H9 (cell line): ENCODE data around the gene KLF6. TPM values are rescaled to one million over a fixed set of nuclear protein-coding genes. Genes with fewer than 3 reads are reported as not detected.

ENCODE experiments used
- DNase-seq: peaks from one replicate; pipeline ENCODE4 v3.0.0-alpha.2; 2017
- H2AFZ ChIP-seq: one replicate; pipeline ENCODE4 v1.6.1; 2013; ENCODE audit warnings: mild to moderate bottlenecking, low read length, control low read depth, moderate library complexity
- H2AK5ac ChIP-seq: 2 replicates; pipeline ENCODE4 v1.6.1; 2013; ENCODE audit warnings: low read length, control low read depth, mixed read lengths; ENCODE audit not compliant: insufficient read length
- H2BK120ac ChIP-seq: one replicate; pipeline ENCODE4 v1.6.1; 2013; ENCODE audit warnings: low read depth, mild to moderate bottlenecking, low read length, control low read depth, inconsistent platforms; ENCODE audit not compliant: poor library complexity, severe bottlenecking
- H2BK12ac ChIP-seq: 2 replicates; pipeline ENCODE4 v1.6.1; 2013; ENCODE audit warnings: low read length, control low read depth, mixed read lengths, low read depth; ENCODE audit not compliant: insufficient read length
- H2BK15ac ChIP-seq: 2 replicates; pipeline ENCODE4 v1.6.1; 2013; ENCODE audit warnings: low read depth, low read length, control low read depth
- H2BK20ac ChIP-seq: one replicate; pipeline ENCODE4 v1.6.1; 2013; ENCODE audit warnings: low read depth, mild to moderate bottlenecking, low read length, control low read depth, inconsistent platforms; ENCODE audit not compliant: poor library complexity, severe bottlenecking
- H2BK5ac ChIP-seq: 2 replicates; pipeline ENCODE4 v1.6.1; 2013; ENCODE audit warnings: low read length, control low read depth, mixed read lengths; ENCODE audit not compliant: insufficient read length
- H3K14ac ChIP-seq: 2 replicates; pipeline ENCODE4 v1.6.1; 2013; ENCODE audit warnings: low read length, control low read depth; ENCODE audit not compliant: insufficient read depth
- H3K18ac ChIP-seq: 2 replicates; pipeline ENCODE4 v1.6.1; 2013; ENCODE audit warnings: low read depth, mild to moderate bottlenecking, mixed read lengths, low read length, control low read depth; ENCODE audit not compliant: insufficient read length
- H3K23ac ChIP-seq: 2 replicates; pipeline ENCODE4 v1.6.1; 2013; ENCODE audit warnings: low read length, control low read depth, mixed read lengths, low read depth; ENCODE audit not compliant: insufficient read length
- H3K23me2 ChIP-seq: 2 replicates; pipeline ENCODE4 v1.6.1; 2013; ENCODE audit warnings: low read depth, mild to moderate bottlenecking, mixed read lengths, low read length, control low read depth; ENCODE audit not compliant: insufficient read length, poor library complexity, severe bottlenecking
- H3K27ac ChIP-seq: 2 replicates; pipeline ENCODE4 v1.5.1; 2013; ENCODE audit warnings: low read length, control low read depth, mixed read lengths, low read depth; ENCODE audit not compliant: insufficient read length
- H3K27me3 ChIP-seq: 2 replicates; pipeline ENCODE4 v1.6.1; 2013; ENCODE audit warnings: low read length, control low read depth, inconsistent platforms; ENCODE audit not compliant: insufficient read depth
- H3K4ac ChIP-seq: 2 replicates; pipeline ENCODE4 v1.6.1; 2013; ENCODE audit warnings: low read depth, mild to moderate bottlenecking, control low read depth, inconsistent platforms, low read length, moderate library complexity
- H3K4me1 ChIP-seq: 2 replicates; pipeline ENCODE4 v1.6.1; 2013; ENCODE audit warnings: low read length, control low read depth, inconsistent platforms; ENCODE audit not compliant: insufficient read depth
- H3K4me2 ChIP-seq: 2 replicates; pipeline ENCODE4 v1.6.1; 2013; ENCODE audit warnings: low read length, control low read depth, mixed read lengths; ENCODE audit not compliant: insufficient read length, insufficient read depth
- H3K56ac ChIP-seq: 2 replicates; pipeline ENCODE4 v1.6.1; 2013; ENCODE audit warnings: low read depth, mild to moderate bottlenecking, mixed read lengths, low read length, control low read depth; ENCODE audit not compliant: insufficient read length
- H3K79me1 ChIP-seq: 2 replicates; pipeline ENCODE4 v1.6.1; 2013; ENCODE audit warnings: low read depth, mild to moderate bottlenecking, moderate library complexity, low read length, control low read depth, inconsistent platforms; ENCODE audit not compliant: insufficient read depth, poor library complexity, severe bottlenecking
- H3K79me2 ChIP-seq: 2 replicates; pipeline ENCODE4 v1.6.1; 2013; ENCODE audit warnings: low read length, control low read depth, inconsistent platforms; ENCODE audit not compliant: insufficient read depth
- H3K9ac ChIP-seq: 2 replicates; pipeline ENCODE4 v1.6.1; 2013; ENCODE audit warnings: low read length, control low read depth, mixed read lengths; ENCODE audit not compliant: insufficient read length; ENCODE audit errors: extremely low read depth
- H3K9me3 ChIP-seq: one replicate; pipeline ENCODE4 v1.6.1; 2013; ENCODE audit warnings: low read depth, low read length, inconsistent platforms; ENCODE audit not compliant: control insufficient read depth
- H3T11ph ChIP-seq: one replicate; pipeline ENCODE4 v1.6.1; 2013; ENCODE audit warnings: mild to moderate bottlenecking, low read length, control low read depth, inconsistent platforms
- H4K20me1 ChIP-seq: one replicate; pipeline ENCODE4 v1.6.1; 2013; ENCODE audit not compliant: control insufficient read depth, insufficient read length, insufficient read depth
- H4K5ac ChIP-seq: 2 replicates; pipeline ENCODE4 v1.6.1; 2013; ENCODE audit warnings: low read depth, mild to moderate bottlenecking, mixed read lengths, low read length, control low read depth; ENCODE audit not compliant: insufficient read length
- H4K8ac ChIP-seq: replicated peaks from 2 replicates; pipeline ENCODE4 v1.6.1; 2013; ENCODE audit warnings: low read length, control low read depth, mixed read lengths, low read depth; ENCODE audit not compliant: insufficient read length
- H4K91ac ChIP-seq: 2 replicates; pipeline ENCODE4 v1.6.1; 2013; ENCODE audit warnings: low read depth, mild to moderate bottlenecking, moderate library complexity, mixed read lengths, low read length, control low read depth; ENCODE audit not compliant: insufficient read length
- H3K27ac Mint-ChIP-seq, 3 experiments: 2 replicates in 2 of 3; 3 replicates in 1 of 3; pipeline ENCODE4 v1.8.0; 2020 to 2021; ENCODE audit warnings: mixed read lengths in 3 of 3, mild to moderate bottlenecking in 1 of 3, moderate library complexity in 1 of 3
- H3K27me3 Mint-ChIP-seq: 2 replicates; pipeline ENCODE4 v1.8.0; 2021; ENCODE audit warnings: low read depth, mild to moderate bottlenecking, moderate library complexity, mixed read lengths
- H3K36me3 Mint-ChIP-seq, 3 experiments: 2 replicates in 2 of 3; 3 replicates in 1 of 3; pipeline ENCODE4 v1.8.0; 2020 to 2021; ENCODE audit warnings: low read depth in 3 of 3, mixed read lengths in 3 of 3; ENCODE audit not compliant: insufficient read depth in 1 of 3
- H3K4me1 Mint-ChIP-seq, 2 experiments: 2 replicates each; pipeline ENCODE4 v1.8.0; 2020; ENCODE audit warnings: mixed read lengths in 2 of 2
- H3K4me3 Mint-ChIP-seq, 2 experiments: 2 replicates in 1 of 2; 3 replicates in 1 of 2; pipeline ENCODE4 v1.8.0; 2020 to 2021; ENCODE audit warnings: mild to moderate bottlenecking in 2 of 2, mixed read lengths in 2 of 2, moderate library complexity in 1 of 2
- H3K9me3 Mint-ChIP-seq, 2 experiments: 2 replicates in 1 of 2; 3 replicates in 1 of 2; pipeline ENCODE4 v1.8.0; 2020; ENCODE audit warnings: mild to moderate bottlenecking in 2 of 2, mixed read lengths in 2 of 2, moderate library complexity in 1 of 2
- CTCF ChIP-seq: fragments of 200-600 bp; sonication (generic); conservative IDR thresholded peaks from 3 replicates; pipeline ENCODE4 v1.8.0; 2021; ENCODE audit warnings: antibody characterized with exemption, mild to moderate bottlenecking
- WGBS: extraction: QIAGEN DNeasy Blood & Tissue Kit; methylation state at CpG from one replicate; pipeline ENCODE4 v1.1.7; 2013; ENCODE audit warnings: missing lambda C conversion rate, low lambda C conversion rate, mixed read lengths; ENCODE audit not compliant: insufficient read length; ENCODE audit errors: extremely low coverage; 5-methylcytosine and 5-hydroxymethylcytosine counted together
- total RNA-seq: library from RNA; stranded (reverse); gene quantifications from 2 replicates; pipeline ENCODE4 v1.2.1, GENCODE V29; 2021

The KLF6 gene
- total RNA-seq, 1 experiment from 2014 or later = 19.3 TPM

DNA sequence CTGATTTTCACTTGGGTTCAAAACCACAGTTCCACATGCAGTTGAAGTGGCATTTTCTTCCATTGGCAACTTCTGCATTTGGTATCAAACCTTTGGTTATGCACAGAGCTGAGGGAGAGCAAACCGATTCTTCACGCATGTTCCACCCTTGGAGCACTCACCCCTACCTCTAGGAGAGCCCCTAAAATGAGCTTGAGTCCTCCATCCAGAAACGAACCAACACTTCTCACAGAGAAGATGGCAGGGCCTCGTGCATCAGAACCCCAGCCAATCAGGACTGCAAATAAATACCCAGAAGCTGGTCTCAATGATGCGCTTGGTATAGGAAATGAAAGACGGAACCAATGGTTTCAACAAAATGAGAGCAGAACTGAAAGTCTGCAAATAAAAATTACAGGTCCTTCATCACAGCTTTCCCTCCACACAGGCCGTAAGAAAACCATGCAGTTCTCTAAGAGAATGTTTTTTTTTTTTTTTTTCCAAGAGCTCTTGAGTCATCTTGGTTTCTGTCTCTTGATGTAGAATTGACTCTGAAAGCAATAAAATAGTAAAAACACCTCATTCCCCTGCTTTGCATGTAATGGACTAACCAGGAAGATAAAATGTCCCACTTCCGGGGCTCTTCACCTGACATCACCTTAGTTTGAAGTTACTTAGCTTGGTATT, 23.9 kb downstream of the KLF6 start:
- no peak overlapping the region for H2BK12ac ChIP-seq
- H3K9ac ChIP-seq = no peak overlapping the region
- H4K8ac ChIP-seq = no peak overlapping the region
- H2BK20ac ChIP-seq = no peak overlapping the region
- H3K14ac ChIP-seq = no peak overlapping the region
- H3K79me1 ChIP-seq = no peaks in the 10 kb centered on the region
- no peak for DNase-seq
- no peak overlapping the region for H2BK15ac ChIP-seq
- H3K4ac ChIP-seq = no peak overlapping the region
- 0 out of 2 replicates have a peak, but pooled peaks cover 2% of the 10 kb centered on the region for H3K27me3 ChIP-seq
- no peak overlapping the region for H2BK5ac ChIP-seq
- H3K9me3 Mint-ChIP-seq = no peaks in the 10 kb centered on the region
- no peaks in the 10 kb centered on the region for H3K36me3 Mint-ChIP-seq
- no peak overlapping the region for H4K5ac ChIP-seq
- H2AK5ac ChIP-seq = no peak overlapping the region
- H3K23ac ChIP-seq = no peak overlapping the region
- H3K4me1 ChIP-seq = no peaks in the 10 kb centered on the region; the same call in 1 of the 2 replicates
- H3K9me3 ChIP-seq = no peaks in the 10 kb centered on the region
- H3T11ph ChIP-seq = no peak overlapping the region
- H3K4me3 Mint-ChIP-seq = no peak overlapping the region
- no CpG with 5 or more reads among the region's 8 CpGs for WGBS
- no peaks in the 10 kb centered on the region for H4K20me1 ChIP-seq
- H3K4me1 Mint-ChIP-seq = peaks cover 30 to 33% of the 10 kb centered on the region in 2 experiments
- no peak for TF ChIP-seq CTCF
- H3K27ac Mint-ChIP-seq = no peak overlapping the region
- no peak overlapping the region for H3K56ac ChIP-seq
- peaks cover 17% of the 10 kb centered on the region for H3K27me3 Mint-ChIP-seq
- no peaks in the 10 kb centered on the region for H3K23me2 ChIP-seq
- H3K79me2 ChIP-seq = no peaks in the 10 kb centered on the region
- H3K27ac ChIP-seq = no peak overlapping the region
- H2BK120ac ChIP-seq = no peak overlapping the region
- no peak overlapping the region for H3K18ac ChIP-seq
- H3K4me2 ChIP-seq = no peak overlapping the region
- H2AFZ ChIP-seq = no peak overlapping the region
- H4K91ac ChIP-seq = no peak overlapping the region
